ENCODE data around the gene SLC11A1.

DNA sequence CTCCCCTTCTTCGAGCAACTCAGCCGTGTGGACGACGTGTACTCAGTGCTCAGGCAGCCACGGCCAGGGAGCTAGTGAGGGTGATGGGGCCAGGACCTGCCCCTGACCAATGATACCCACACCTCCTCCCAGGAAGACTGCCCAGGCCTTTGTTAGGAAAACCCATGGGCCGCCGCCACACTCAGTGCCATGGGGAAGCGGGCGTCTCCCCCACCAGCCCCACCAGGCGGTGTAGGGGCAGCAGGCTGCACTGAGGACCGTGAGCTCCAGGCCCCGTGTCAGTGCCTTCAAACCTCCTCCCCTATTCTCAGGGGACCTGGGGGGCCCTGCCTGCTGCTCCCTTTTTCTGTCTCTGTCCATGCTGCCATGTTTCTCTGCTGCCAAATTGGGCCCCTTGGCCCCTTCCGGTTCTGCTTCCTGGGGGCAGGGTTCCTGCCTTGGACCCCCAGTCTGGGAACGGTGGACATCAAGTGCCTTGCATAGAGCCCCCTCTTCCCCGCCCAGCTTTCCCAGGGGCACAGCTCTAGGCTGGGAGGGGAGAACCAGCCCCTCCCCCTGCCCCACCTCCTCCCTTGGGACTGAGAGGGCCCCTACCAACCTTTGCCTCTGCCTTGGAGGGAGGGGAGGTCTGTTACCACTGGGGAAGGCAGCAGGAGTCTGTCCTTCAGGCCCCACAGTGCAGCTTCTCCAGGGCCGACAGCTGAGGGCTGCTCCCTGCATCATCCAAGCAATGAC is 22.4 kb downstream of the SLC11A1 start:
- TF ChIP-seq, protein P1, sequence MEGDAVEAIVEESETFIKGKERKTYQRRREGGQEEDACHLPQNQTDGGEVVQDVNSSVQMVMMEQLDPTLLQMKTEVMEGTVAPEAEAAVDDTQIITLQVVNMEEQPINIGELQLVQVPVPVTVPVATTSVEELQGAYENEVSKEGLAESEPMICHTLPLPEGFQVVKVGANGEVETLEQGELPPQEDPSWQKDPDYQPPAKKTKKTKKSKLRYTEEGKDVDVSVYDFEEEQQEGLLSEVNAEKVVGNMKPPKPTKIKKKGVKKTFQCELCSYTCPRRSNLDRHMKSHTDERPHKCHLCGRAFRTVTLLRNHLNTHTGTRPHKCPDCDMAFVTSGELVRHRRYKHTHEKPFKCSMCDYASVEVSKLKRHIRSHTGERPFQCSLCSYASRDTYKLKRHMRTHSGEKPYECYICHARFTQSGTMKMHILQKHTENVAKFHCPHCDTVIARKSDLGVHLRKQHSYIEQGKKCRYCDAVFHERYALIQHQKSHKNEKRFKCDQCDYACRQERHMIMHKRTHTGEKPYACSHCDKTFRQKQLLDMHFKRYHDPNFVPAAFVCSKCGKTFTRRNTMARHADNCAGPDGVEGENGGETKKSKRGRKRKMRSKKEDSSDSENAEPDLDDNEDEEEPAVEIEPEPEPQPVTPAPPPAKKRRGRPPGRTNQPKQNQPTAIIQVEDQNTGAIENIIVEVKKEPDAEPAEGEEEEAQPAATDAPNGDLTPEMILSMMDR (IDR thresholded peaks at IDR 0.05): no peak
- TF ChIP-seq POLR2AphosphoS5 (IDR thresholded peaks at IDR 0.05) (no peak), POLR2A (IDR thresholded peaks at IDR 0.05) (no peak)
